Sigmoid colon (tissue), 4 donors: ENCODE measurements around the gene MYRIP.

ENCODE experiments used
- EP300 ChIP-seq, 4 donors: sonication (generic); formaldehyde crosslinking; IDR thresholded peaks; one replicate each; pipeline ENCODE4 v1.6.1; 2017; ENCODE audit warnings: antibody characterized with exemption in 4 of 4
- POLR2A ChIP-seq, 2 donors: fragments of 450-650 bp; IDR thresholded peaks; one replicate each; pipeline ENCODE4 v1.6.1; 2016; ENCODE audit warnings: antibody characterized with exemption in 2 of 2, mild to moderate bottlenecking in 2 of 2, moderate library complexity in 2 of 2
- POLR2AphosphoS5 ChIP-seq, 4 donors: sonication (generic); formaldehyde crosslinking; IDR thresholded peaks; one replicate each; pipeline ENCODE4 v1.6.1; 2017; ENCODE audit warnings: antibody characterized with exemption in 4 of 4
- TF ChIP-seq, protein P1 (sequence below), 4 experiments: fragments of 450-650 bp in 3 of 4; fragments of 200-600 bp in 1 of 4; IDR thresholded peaks; one replicate each; pipeline ENCODE4 v1.5.1; 2016 to 2019; ENCODE audit warnings: antibody characterized with exemption in 4 of 4, mild to moderate bottlenecking in 3 of 4, moderate library complexity in 2 of 4

DNA sequence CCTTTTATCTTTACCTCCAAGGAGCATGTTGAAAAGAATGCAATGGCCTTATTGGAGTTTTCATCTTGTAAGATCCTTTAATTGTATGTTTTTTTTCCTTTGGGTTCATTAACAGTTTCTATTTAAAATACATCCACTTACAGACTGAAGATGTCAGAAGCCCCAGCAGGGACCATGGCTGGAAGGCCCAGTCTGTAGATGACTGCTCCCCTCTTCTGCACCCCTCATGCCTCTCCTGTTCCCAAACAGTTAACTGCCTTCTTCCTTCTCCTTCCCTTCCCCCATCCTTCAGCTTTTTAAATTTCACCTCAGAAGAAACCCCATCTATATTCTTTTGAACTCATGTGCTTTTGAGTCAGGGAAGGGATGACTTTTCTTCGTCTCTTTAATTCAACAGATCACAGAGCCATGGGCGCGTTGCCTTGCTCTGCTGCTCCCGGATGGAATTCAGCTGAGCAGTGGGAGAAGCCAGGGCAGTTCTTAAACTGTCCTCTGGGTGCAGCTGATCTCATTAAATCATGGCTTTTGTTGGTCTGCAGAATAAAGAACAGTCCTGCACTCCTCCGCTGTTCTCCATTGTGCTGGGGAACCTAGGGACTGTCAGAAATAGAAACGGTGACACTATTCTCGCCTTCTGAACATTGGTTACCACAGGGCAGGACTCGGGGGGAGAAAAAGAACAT lies 428.6 kb downstream of the MYRIP start:
- TF ChIP-seq, protein P1, sequence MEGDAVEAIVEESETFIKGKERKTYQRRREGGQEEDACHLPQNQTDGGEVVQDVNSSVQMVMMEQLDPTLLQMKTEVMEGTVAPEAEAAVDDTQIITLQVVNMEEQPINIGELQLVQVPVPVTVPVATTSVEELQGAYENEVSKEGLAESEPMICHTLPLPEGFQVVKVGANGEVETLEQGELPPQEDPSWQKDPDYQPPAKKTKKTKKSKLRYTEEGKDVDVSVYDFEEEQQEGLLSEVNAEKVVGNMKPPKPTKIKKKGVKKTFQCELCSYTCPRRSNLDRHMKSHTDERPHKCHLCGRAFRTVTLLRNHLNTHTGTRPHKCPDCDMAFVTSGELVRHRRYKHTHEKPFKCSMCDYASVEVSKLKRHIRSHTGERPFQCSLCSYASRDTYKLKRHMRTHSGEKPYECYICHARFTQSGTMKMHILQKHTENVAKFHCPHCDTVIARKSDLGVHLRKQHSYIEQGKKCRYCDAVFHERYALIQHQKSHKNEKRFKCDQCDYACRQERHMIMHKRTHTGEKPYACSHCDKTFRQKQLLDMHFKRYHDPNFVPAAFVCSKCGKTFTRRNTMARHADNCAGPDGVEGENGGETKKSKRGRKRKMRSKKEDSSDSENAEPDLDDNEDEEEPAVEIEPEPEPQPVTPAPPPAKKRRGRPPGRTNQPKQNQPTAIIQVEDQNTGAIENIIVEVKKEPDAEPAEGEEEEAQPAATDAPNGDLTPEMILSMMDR (IDR thresholded peaks at IDR 0.05), result no peak
- no peak for TF ChIP-seq POLR2A (IDR thresholded peaks at IDR 0.05)
- no peak for TF ChIP-seq EP300 (IDR thresholded peaks at IDR 0.05)
- TF ChIP-seq POLR2AphosphoS5 (IDR thresholded peaks at IDR 0.05), result no peak
